Measurements from ENCODE around the gene SLC28A3.

DNA sequence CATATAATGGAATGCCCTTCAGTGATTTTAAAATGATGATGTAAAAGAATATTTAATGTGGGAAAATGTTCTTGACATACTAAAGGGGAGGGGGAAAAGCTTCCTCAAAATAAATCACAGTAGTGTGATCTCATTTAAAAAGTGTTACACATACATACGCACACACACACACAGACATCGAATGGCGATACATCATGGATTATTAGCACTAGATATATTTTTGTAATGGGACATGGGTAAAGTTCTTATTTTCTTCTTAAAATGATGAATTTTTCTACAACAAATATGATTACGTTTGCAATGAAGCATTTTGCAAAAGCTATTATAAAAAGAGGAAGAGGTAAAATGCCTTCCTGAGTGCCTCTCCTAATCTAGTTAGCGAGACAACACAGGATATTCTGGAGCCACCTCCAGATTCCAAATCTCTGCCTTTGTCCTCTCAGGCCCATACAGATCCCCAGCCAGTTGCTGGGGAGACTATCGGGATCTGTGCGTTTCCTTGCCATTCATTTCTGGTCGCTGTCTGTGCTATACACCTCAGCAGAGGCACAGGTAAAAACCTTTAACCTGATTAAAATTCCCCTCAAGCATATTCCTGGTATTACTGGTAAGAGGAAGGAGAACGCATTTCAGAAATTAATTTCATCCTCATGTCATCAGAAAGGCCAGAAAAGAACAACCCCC lies 69.6 kb downstream of the SLC28A3 start:
- TF ChIP-seq DPF2 (IDR thresholded peaks at IDR 0.05) (no peak), CREB1 (IDR thresholded peaks at IDR 0.05; ENCODE audit: low read depth) (no peak), TAF1 (IDR thresholded peaks at IDR 0.05; ENCODE audit: borderline replicate concordance, low read depth, low read length) (no peak), NR2C1 (IDR thresholded peaks at IDR 0.05) (no peak), CTCF (IDR thresholded peaks at IDR 0.05 in 2 of 3, conservative IDR thresholded peaks at IDR 0.05 in 1 of 3; ENCODE audit: control insufficient read depth in 2 of 3, extremely low read depth in 1 of 3, insufficient read depth in 1 of 3, low read depth in 3 of 3, low read length in 3 of 3) (no peak), SKIL (IDR thresholded peaks at IDR 0.05; ENCODE audit: low read depth, poor library complexity, severe bottlenecking) (no peak), NFIC (IDR thresholded peaks at IDR 0.05; ENCODE audit: low read depth, low read length) (no peak), CBX5 (IDR thresholded peaks at IDR 0.05; ENCODE audit: low read depth) (no peak), FOXM1 (IDR thresholded peaks at IDR 0.05; ENCODE audit: low read depth, low read length) (no peak), NRF1 (conservative IDR thresholded peaks at IDR 0.05; ENCODE audit: low read depth, low read length) (no peak)

Measured in GM12878 (cell line).